H1 (cell line): ENCODE results near the gene FAM131C. TPM values are rescaled to one million over a fixed set of nuclear protein-coding genes. Genes with fewer than 3 reads are reported as not detected.
A peak's percentile ranks its signal among the peaks of the same experiment; 100 is the strongest.

Experiments
- CTCF ChIA-PET: fragments of 300-600 bp; sonication (Branson Sonifier 250); formaldehyde crosslinking; loops from one replicate; lab custom pipeline; 2021; ENCODE audit not compliant: partially characterized antibody; lab: Charles Lee
- POLR2A ChIA-PET: fragments of 300-600 bp; sonication (Branson Sonifier 250); formaldehyde crosslinking; loops from one replicate; lab custom pipeline; 2021; ENCODE audit warnings: inconsistent platforms; ENCODE audit not compliant: partially characterized antibody; lab: Charles Lee
- DNase-seq, 2 experiments: peaks; one replicate each; pipeline versions ENCODE4 v3.0.0 to v3.0.0-alpha.2; 2010 to 2022; ENCODE audit warnings: low spot score in 2 of 2, low read depth in 1 of 2, mixed read lengths in 1 of 2
- FAIRE-seq: peaks from 2 replicates; lab custom pipeline; 2011; peaks lifted over from hg19 to GRCh38; lab: Jason Lieb, UNC
- H2AFZ ChIP-seq: 2 replicates; pipeline ENCODE4 v1.8.1; 2012; ENCODE audit warnings: low read length, inconsistent platforms
- H2AK5ac ChIP-seq: 2 replicates; pipeline ENCODE4 v1.6.1; 2013; ENCODE audit warnings: low read depth, low read length
- H2BK120ac ChIP-seq: replicated peaks from 2 replicates; pipeline ENCODE3; 2013; ENCODE audit warnings: low read depth, low read length, inconsistent platforms
- H2BK12ac ChIP-seq: 2 replicates; pipeline ENCODE4 v1.6.1; 2013; ENCODE audit warnings: low read depth, low read length
- H2BK15ac ChIP-seq: 2 replicates; pipeline ENCODE4 v1.6.1; 2013; ENCODE audit warnings: low read length
- H2BK20ac ChIP-seq: 2 replicates; pipeline ENCODE4 v1.6.1; 2013; ENCODE audit warnings: low read length
- H2BK5ac ChIP-seq: 2 replicates; pipeline ENCODE4 v1.6.1; 2013; ENCODE audit warnings: low read depth, low read length
- H3K14ac ChIP-seq: 2 replicates; pipeline ENCODE4 v1.6.1; 2013; ENCODE audit warnings: inconsistent platforms; ENCODE audit not compliant: insufficient read length
- H3K18ac ChIP-seq: 2 replicates; pipeline ENCODE4 v1.6.1; 2013; ENCODE audit warnings: low read length; ENCODE audit errors: extremely low read depth
- H3K23ac ChIP-seq: 2 replicates; pipeline ENCODE4 v1.6.1; 2013; ENCODE audit warnings: inconsistent platforms; ENCODE audit not compliant: insufficient read length
- H3K23me2 ChIP-seq: 2 replicates; pipeline ENCODE4 v1.6.1; 2013; ENCODE audit warnings: low read depth, low read length
- H3K27ac ChIP-seq: 2 replicates; pipeline ENCODE4 v1.6.1; 2011; ENCODE audit warnings: low read depth, low read length, inconsistent platforms
- H3K27me3 ChIP-seq, 4 experiments: replicated peaks in 1 of 4; 1 replicate in 1 of 4; 2 replicates in 3 of 4; pipeline versions ENCODE4 v1.6.1 to v1.8.1; 2011 to 2013; ENCODE audit warnings: low read length in 3 of 4, mild to moderate bottlenecking in 3 of 4, inconsistent platforms in 2 of 4, mixed read lengths in 2 of 4, moderate library complexity in 1 of 4; ENCODE audit not compliant: control insufficient read depth in 3 of 4, insufficient read depth in 3 of 4; ENCODE audit errors: extremely low read depth in 1 of 4
- H3K36me3 ChIP-seq, 4 experiments: 2 replicates each; pipeline versions ENCODE4 v1.6.1 to v1.8.1; 2011 to 2013; ENCODE audit warnings: mild to moderate bottlenecking in 4 of 4, low read length in 3 of 4, moderate library complexity in 2 of 4, control low read depth in 1 of 4, inconsistent platforms in 1 of 4; ENCODE audit not compliant: insufficient read depth in 4 of 4, control insufficient read depth in 2 of 4
- H3K4ac ChIP-seq: replicated peaks from 2 replicates; pipeline ENCODE3; 2013; ENCODE audit warnings: low read length, low read depth, mixed read lengths, inconsistent platforms; ENCODE audit not compliant: insufficient read length
- H3K4me1 ChIP-seq, 4 experiments: replicated peaks in 1 of 4; 1 replicate in 1 of 4; 2 replicates in 3 of 4; pipeline versions ENCODE4 v1.6.1 to v1.8.1; 2011 to 2013; ENCODE audit warnings: low read length in 3 of 4, inconsistent platforms in 2 of 4, mixed read lengths in 1 of 4; ENCODE audit not compliant: insufficient read depth in 4 of 4, control insufficient read depth in 3 of 4
- H3K4me2 ChIP-seq, 2 experiments: 2 replicates each; pipeline versions ENCODE4 v1.6.1 to v1.8.1; 2011 to 2013; ENCODE audit warnings: low read depth in 2 of 2, low read length in 2 of 2, control low read depth in 1 of 2, inconsistent platforms in 1 of 2, mild to moderate bottlenecking in 1 of 2; ENCODE audit not compliant: insufficient read depth in 1 of 2
- H3K4me3 ChIP-seq, 4 experiments: fragments of 200-600, 300-600 bp in 1 of 4; sonication (generic), shearing (Covaris generic), sonication (Bioruptor Twin) in 1 of 4; 2 replicates each; pipeline versions ENCODE4 v1.5.1 to v1.8.1; 2011 to 2016; ENCODE audit warnings: low read length in 4 of 4, low read depth in 3 of 4, control low read depth in 2 of 4, inconsistent platforms in 2 of 4, mild to moderate bottlenecking in 2 of 4, mixed read lengths in 1 of 4, moderate library complexity in 1 of 4; ENCODE audit not compliant: insufficient read depth in 2 of 4; ENCODE audit errors: extremely low read depth in 1 of 4
- H3K56ac ChIP-seq: replicated peaks from 2 replicates; pipeline ENCODE3; 2013; ENCODE audit warnings: low read depth, mild to moderate bottlenecking, mixed read lengths, low read length, inconsistent platforms; ENCODE audit not compliant: insufficient read length
- H3K79me1 ChIP-seq: 2 replicates; pipeline ENCODE4 v1.6.1; 2013; ENCODE audit warnings: low read depth, low read length, control low read depth
- H3K79me2 ChIP-seq, 2 experiments: 2 replicates each; pipeline versions ENCODE4 v1.6.1 to v1.8.1; 2012 to 2013; ENCODE audit warnings: low read length in 2 of 2, mild to moderate bottlenecking in 2 of 2, inconsistent platforms in 1 of 2; ENCODE audit not compliant: insufficient read depth in 2 of 2, control insufficient read depth in 1 of 2
- H3K9ac ChIP-seq, 4 experiments: replicated peaks in 1 of 4; 1 replicate in 1 of 4; 2 replicates in 3 of 4; pipeline versions ENCODE4 v1.6.1 to v1.8.1; 2011 to 2013; ENCODE audit warnings: low read depth in 3 of 4, low read length in 3 of 4, control low read depth in 2 of 4, mild to moderate bottlenecking in 2 of 4, moderate library complexity in 2 of 4, inconsistent platforms in 1 of 4; ENCODE audit errors: extremely low read depth in 1 of 4
- H3K9me3 ChIP-seq, 2 experiments: 2 replicates each; pipeline versions ENCODE4 v1.6.1 to v1.8.1; 2012 to 2013; ENCODE audit warnings: mild to moderate bottlenecking in 2 of 2, moderate library complexity in 2 of 2, control low read depth in 1 of 2, inconsistent platforms in 1 of 2, low read depth in 1 of 2, low read length in 1 of 2, mixed read lengths in 1 of 2; ENCODE audit not compliant: insufficient read depth in 2 of 2
- H4K20me1 ChIP-seq, 2 experiments: replicated peaks in 1 of 2; 2 replicates each; pipeline versions ENCODE3 to v1.8.1; 2011 to 2013; ENCODE audit warnings: inconsistent platforms in 2 of 2, low read length in 2 of 2, mild to moderate bottlenecking in 1 of 2; ENCODE audit not compliant: insufficient read depth in 2 of 2, control insufficient read depth in 1 of 2
- H4K5ac ChIP-seq: 2 replicates; pipeline ENCODE4 v1.6.1; 2013; ENCODE audit warnings: low read length, low read depth, mixed read lengths, inconsistent platforms; ENCODE audit not compliant: insufficient read length
- H4K8ac ChIP-seq: 2 replicates; pipeline ENCODE4 v1.8.0; 2013; ENCODE audit warnings: mild to moderate bottlenecking, moderate library complexity, low read length, inconsistent platforms; ENCODE audit not compliant: insufficient read depth; ENCODE audit errors: extremely low read depth
- H4K91ac ChIP-seq: replicated peaks from 2 replicates; pipeline ENCODE3; 2013; ENCODE audit warnings: low read length, mixed read lengths, inconsistent platforms; ENCODE audit not compliant: insufficient read length
- BRCA1 ChIP-seq: IDR thresholded peaks from 2 replicates; pipeline ENCODE4 v1.6.1; 2012; ENCODE audit warnings: low read depth, low read length, improper control_type of control experiment
- CBX5 ChIP-seq: fragments of 300-800, 300-1000 bp; sonication (generic); IDR thresholded peaks from 2 replicates; pipeline ENCODE4 v1.7.1; 2016; ENCODE audit warnings: antibody characterized with exemption, low read length, low read depth
- CBX8 ChIP-seq: fragments of 300-800, 300-1000 bp; sonication (generic); IDR thresholded peaks from 2 replicates; pipeline ENCODE4 v1.7.1; 2016; ENCODE audit warnings: low read depth, low read length, borderline replicate concordance
- CREB1 ChIP-seq: IDR thresholded peaks from 2 replicates; pipeline ENCODE4 v1.6.1; 2012; ENCODE audit warnings: inconsistent platforms
- EGR1 ChIP-seq: IDR thresholded peaks from 2 replicates; pipeline ENCODE4 v1.6.1; 2011; ENCODE audit warnings: low read depth, low read length, borderline replicate concordance
- HDAC6 ChIP-seq: IDR thresholded peaks from one replicate; pipeline ENCODE4 v1.7.1; 2012; ENCODE audit warnings: low read depth, mild to moderate bottlenecking, inconsistent platforms, low read length, moderate library complexity
- KDM5A ChIP-seq: fragments of 200-600 bp; IDR thresholded peaks from 2 replicates; pipeline ENCODE4 v1.7.1; 2012; ENCODE audit warnings: mild to moderate bottlenecking, low read length, inconsistent platforms, mixed read lengths
- MAFK ChIP-seq: IDR thresholded peaks from 2 replicates; pipeline ENCODE4 v1.6.1; 2012; ENCODE audit warnings: low read depth, mild to moderate bottlenecking, improper control_type of control experiment, low read length
- RAD21 ChIP-seq, 2 experiments: IDR thresholded peaks in 1 of 2; conservative IDR thresholded peaks in 1 of 2; 2 replicates each; pipeline ENCODE4 v1.6.1; 2011; ENCODE audit warnings: low read depth in 2 of 2, low read length in 2 of 2, improper control_type of control experiment in 1 of 2, inconsistent platforms in 1 of 2, mild to moderate bottlenecking in 1 of 2, moderate library complexity in 1 of 2
- RBBP5 ChIP-seq: IDR thresholded peaks from 2 replicates; pipeline ENCODE4 v1.7.1; 2012; ENCODE audit warnings: low read depth, mild to moderate bottlenecking, inconsistent platforms, low read length, moderate library complexity, borderline replicate concordance
- TAF7 ChIP-seq: optimal IDR thresholded peaks from 2 replicates; pipeline ENCODE3; 2011; ENCODE audit warnings: low read depth, mild to moderate bottlenecking, inconsistent platforms, low read length, moderate library complexity, borderline replicate concordance
- WGBS, 2 experiments: shearing (Covaris generic) in 1 of 2; methylation state at CpG; one replicate each; pipeline versions ENCODE4 v1.1.6 to v1.1.7; 2013 to 2015; ENCODE audit warnings: low lambda C conversion rate in 2 of 2, mixed read lengths in 2 of 2, inconsistent platforms in 1 of 2, low coverage in 1 of 2, missing lambda C conversion rate in 1 of 2; ENCODE audit not compliant: insufficient replicate concordance in 2 of 2, insufficient coverage in 1 of 2, insufficient read length in 1 of 2; ENCODE audit errors: extremely low coverage in 1 of 2, missing lambda C conversion rate in 1 of 2; 5-methylcytosine and 5-hydroxymethylcytosine counted together
- polyA plus RNA-seq, 7 experiments: library from polyadenylated mRNA; depleted of rRNA in 3 of 7; stranded (reverse) in 5 of 7; unstranded in 2 of 7; fragments of >200 nt in 5 of 7; fragments of 200-250 nt in 2 of 7; gene quantifications; 1 replicate in 5 of 7; 2 replicates in 1 of 7; 4 replicates in 1 of 7; pipeline versions ENCODE4 v1.2.1 to v1.2.3, GENCODE V29; 2011 to 2013; ENCODE audit warnings: missing spikeins in 2 of 7, mixed read lengths in 2 of 7
- total RNA-seq: library from RNA; stranded (reverse); fragmentation: NEBNext Ultra II Directional; extraction: Animal tissue kit (Norgen Biotek cat#: 25700); gene quantifications from 2 replicates; pipeline ENCODE4 v1.2.1, GENCODE V29; 2021

The FAM131C gene
- total and polyA plus RNA-seq, 2 of the 8 experiments (the other 6 are each of a cell fraction or from before 2014, with no cell fraction given) = 0.73 to 0.78 TPM

GRCh38 chr1:16017076-16017460, 56.4 kb downstream of the FAM131C start:
- CTCF ChIA-PET = interaction anchor here (0.9 to 6.6 kb wide), 5 partner anchors 10 to 62 kb away, joined by 3 to 41 read pairs (median 3); no protein-coding TSS in a partner anchor

More at GRCh38 chr1:16017076-16017460, 56.4 kb downstream of the FAM131C start:
- Histone ChIP-seq H3K27me3 (peaks cover 0 to 2% (median 0%) of the 10 kb centered on the region in 4 experiments; a peak in 1 of 7 replicates), H4K5ac (no peak overlapping the region), H4K20me1 (no peaks in the 10 kb centered on the region), H3K56ac (no peak overlapping the region), H3K4me1 (peaks cover 5 to 37% (median 20%) of the 10 kb centered on the region in 4 experiments), H3K18ac (no peak overlapping the region), H4K91ac (no peak overlapping the region), H2BK12ac (0 out of 2 replicates have a peak overlapping the region, but pooled peaks have one; percentile 84), H3K9ac (no peak overlapping the region), H3K36me3 (no peaks in the 10 kb centered on the region), H4K8ac (no peak overlapping the region; the same call in 1 of the 2 replicates), H3K4ac (no peak overlapping the region), H3K4me3 (no peak overlapping the region), H3K23me2 (no peaks in the 10 kb centered on the region; the same call in 1 of the 2 replicates), H3K27ac (no peak overlapping the region), H3K9me3 (no peaks in the 10 kb centered on the region), H2AK5ac (no peak overlapping the region), H2BK5ac (peak overlapping the region; percentile 16; the same call in 1 of the 2 replicates), H3K79me2 (no peaks in the 10 kb centered on the region), H3K4me2 (no peak overlapping the region), H3K23ac (no peak overlapping the region), H3K14ac (no peak overlapping the region), H2BK20ac (no peak overlapping the region), H2BK120ac (no peak overlapping the region), H2BK15ac (no peak overlapping the region), H2AFZ (no peak overlapping the region), H3K79me1 (no peaks in the 10 kb centered on the region)
- FAIRE-seq (no peak), DNase-seq (no peak)
- 89% methylated on average over 10 of the region's 10 CpGs; no CpG with 5 or more reads in 1 of the 2 experiments for WGBS, 2 experiments
- POLR2A ChIA-PET = interaction anchor here (0.6 to 1.3 kb wide), 2 partner anchors 9 to 248 kb away, joined by 3 to 5 read pairs; no protein-coding TSS in a partner anchor
- TF ChIP-seq CBX5 = no peak
- TF ChIP-seq RAD21 (IDR thresholded peaks at IDR 0.05 in 1 of 2, conservative IDR thresholded peaks at IDR 0.05 in 1 of 2; ENCODE audit: low read depth in 2 of 2, low read length in 2 of 2) = no peak
- TF ChIP-seq HDAC6 = no peak
- TF ChIP-seq RBBP5 = no peak
- no peak for TF ChIP-seq KDM5A
- no peak for TF ChIP-seq BRCA1
- no peak for TF ChIP-seq EGR1
- no peak for TF ChIP-seq CBX8
- no peak for TF ChIP-seq MAFK
- TF ChIP-seq CREB1 = no peak
- TF ChIP-seq TAF7 = no peak
